NCI-H2107 treated with DMSO at 0.1 percent for 48 hours (cell line): ENCODE measurements around the gene RPS6KA6.
A peak's percentile ranks its signal among the peaks of the same experiment; 100 is the strongest.

Experiments
- DNase-seq: peaks from one replicate; lab custom pipeline; 2025; ENCODE audit not compliant: unreplicated experiment; lab: John Stamatoyannopoulos, UW

The RPS6KA6 gene

GRCh38 chrX:84187533-84188319 is at the start of gene RPS6KA6:
Gene RPS6KA6 (minus strand): TSS chrX:84188199. CDS start chrX:84187899, 300 bp downstream.
- peak; percentile 39 for DNase-seq

GRCh38 chrX:84224741-84225140 is 36.7 kb upstream of the RPS6KA6 start:
- DNase-seq = no peak

- no peak for DNase-seq
Observed at GRCh38 chrX:84223261-84223660, 35.3 kb upstream of the RPS6KA6 start.

- DNase-seq = no peak
Observed at GRCh38 chrX:84221181-84221580, 33.2 kb upstream of the RPS6KA6 start.

- DNase-seq = no peak
Observed at GRCh38 chrX:84219551-84219950, 31.6 kb upstream of the RPS6KA6 start.

GRCh38 chrX:84218726-84219125 is 30.7 kb upstream of the RPS6KA6 start:
- no peak for DNase-seq

- DNase-seq = no peak
Observed at GRCh38 chrX:84216881-84217280, 28.9 kb upstream of the RPS6KA6 start.

GRCh38 chrX:84216406-84216805 is 28.4 kb upstream of the RPS6KA6 start:
- DNase-seq = peak; percentile 40

- DNase-seq = no peak
Observed at GRCh38 chrX:84205276-84205675, 17.3 kb upstream of the RPS6KA6 start.

GRCh38 chrX:84199688-84200087 is 11.7 kb upstream of the RPS6KA6 start:
- DNase-seq = no peak

- DNase-seq = no peak
Observed at GRCh38 chrX:84197550-84197949, 9.6 kb upstream of the RPS6KA6 start.

- no peak for DNase-seq
Observed at GRCh38 chrX:84192006-84192405, 4.0 kb upstream of the RPS6KA6 start.

- no peak for DNase-seq
Observed at GRCh38 chrX:84189125-84189524, 1.1 kb upstream of the RPS6KA6 start.

GRCh38 chrX:84188320-84188834 is 378 bp upstream of the RPS6KA6 start:
- peak; percentile 46 for DNase-seq

- DNase-seq = peak; percentile 28
Observed at GRCh38 chrX:84186603-84187532, 1.1 kb downstream of the RPS6KA6 start.

GRCh38 chrX:84182516-84182915 is 5.5 kb downstream of the RPS6KA6 start:
- DNase-seq = no peak

- DNase-seq = no peak
Observed at GRCh38 chrX:84175958-84176357, 12.0 kb downstream of the RPS6KA6 start.

GRCh38 chrX:84175274-84175673 is 12.7 kb downstream of the RPS6KA6 start:
- no peak for DNase-seq

- no peak for DNase-seq
Observed at GRCh38 chrX:84174348-84174747, 13.7 kb downstream of the RPS6KA6 start.

- DNase-seq = no peak
Observed at GRCh38 chrX:84170931-84171330, 17.1 kb downstream of the RPS6KA6 start.

GRCh38 chrX:84168574-84168973 is 19.4 kb downstream of the RPS6KA6 start:
- DNase-seq = no peak

- DNase-seq = no peak
Observed at GRCh38 chrX:84168095-84168494, 19.9 kb downstream of the RPS6KA6 start.
